ENCODE data around the gene SQSTM1.

The SQSTM1 gene

GRCh38 chr5:179777456-179777855 is 43.2 kb upstream of the SQSTM1 start:
- DNase-seq (ENCODE audit: low read depth): no peak
- H3K4me3 ChIP-seq (ENCODE audit: control insufficient read depth, low read depth, low read length): no peak overlapping the region
- no peak for TF ChIP-seq CTCF (conservative IDR thresholded peaks at IDR 0.05; ENCODE audit: control insufficient read depth, insufficient read depth, low read depth, low read length)

DNA sequence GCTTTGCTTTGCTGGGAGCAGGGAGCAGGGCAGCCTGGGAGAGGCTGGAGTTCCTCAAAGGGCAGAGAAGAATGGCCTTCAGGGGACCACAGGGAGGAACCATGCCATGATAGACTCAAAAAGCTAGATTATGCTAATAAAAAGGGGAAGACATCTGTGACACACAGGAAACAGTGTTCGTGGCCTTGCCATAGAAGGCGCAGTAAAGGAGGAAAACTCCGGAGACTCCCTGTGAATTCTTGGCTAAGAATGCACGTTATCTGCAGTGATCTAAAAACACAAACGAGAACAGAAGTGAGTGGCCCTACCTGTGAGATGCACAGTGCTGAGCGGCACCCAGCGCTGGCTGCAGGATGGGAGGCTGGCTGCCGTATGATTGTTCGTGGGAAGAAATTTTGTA is 42.8 kb upstream of the SQSTM1 start:
- H3K4me3 ChIP-seq (ENCODE audit: control insufficient read depth, low read depth, low read length): no peak overlapping the region
- no peak for DNase-seq (ENCODE audit: low read depth)
- TF ChIP-seq CTCF (conservative IDR thresholded peaks at IDR 0.05; ENCODE audit: control insufficient read depth, insufficient read depth, low read depth, low read length): no peak

GRCh38 chr5:179778591-179778990 is 42.1 kb upstream of the SQSTM1 start:
- TF ChIP-seq CTCF (conservative IDR thresholded peaks at IDR 0.05; ENCODE audit: control insufficient read depth, insufficient read depth, low read depth, low read length): no peak
- no peak overlapping the region for H3K4me3 ChIP-seq (ENCODE audit: control insufficient read depth, low read depth, low read length)
- no peak for DNase-seq (ENCODE audit: low read depth)

- no peak for TF ChIP-seq CTCF (conservative IDR thresholded peaks at IDR 0.05; ENCODE audit: control insufficient read depth, insufficient read depth, low read depth, low read length)
- H3K4me3 ChIP-seq (ENCODE audit: control insufficient read depth, low read depth, low read length): no peak overlapping the region
- no peak for DNase-seq (ENCODE audit: low read depth)
These were observed 40.9 kb upstream of the SQSTM1 start for GRCh38 chr5:179779826-179780225.

DNA sequence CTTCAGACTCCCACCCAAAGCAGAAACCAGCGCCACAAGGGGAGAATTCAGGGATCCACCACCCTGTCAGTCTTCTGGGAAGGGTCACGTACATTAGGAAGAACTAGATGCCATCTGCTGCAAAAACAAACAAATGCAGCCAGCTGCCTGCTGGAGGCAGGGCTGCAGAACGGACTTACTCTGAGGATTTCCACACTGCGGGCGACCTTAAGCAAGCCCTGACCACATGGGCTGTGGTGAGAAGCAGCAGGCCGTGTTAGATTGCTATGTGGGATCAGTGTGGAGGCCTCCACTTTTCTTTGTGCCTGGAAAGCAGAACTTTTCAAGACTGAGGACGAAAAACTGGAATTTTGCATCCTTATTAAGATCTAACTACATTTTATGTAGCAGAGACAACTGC is 40.3 kb upstream of the SQSTM1 start:
- no peak for DNase-seq (ENCODE audit: low read depth)
- H3K4me3 ChIP-seq (ENCODE audit: control insufficient read depth, low read depth, low read length): no peak overlapping the region
- no peak for TF ChIP-seq CTCF (conservative IDR thresholded peaks at IDR 0.05; ENCODE audit: control insufficient read depth, insufficient read depth, low read depth, low read length)

DNA sequence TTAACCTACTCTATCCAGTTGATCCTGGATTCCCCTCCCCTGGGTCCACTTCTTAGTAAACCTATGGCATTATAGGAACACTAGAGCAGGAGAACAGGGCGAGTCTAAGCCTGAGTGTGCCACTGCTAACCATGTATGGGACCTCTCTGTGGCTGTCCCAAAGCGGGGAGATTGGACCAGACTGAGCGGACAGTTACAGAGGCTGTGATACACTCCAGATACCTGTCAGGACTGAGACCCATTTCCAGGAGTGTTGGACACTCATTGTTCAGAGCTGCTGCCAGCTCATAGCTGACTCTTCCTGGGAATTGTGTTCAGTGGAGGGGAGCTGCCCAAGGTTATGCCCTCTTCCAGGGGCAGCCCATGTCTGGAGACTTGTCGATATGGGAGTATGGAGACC is 38.9 kb upstream of the SQSTM1 start:
- no peak for DNase-seq (ENCODE audit: low read depth)
- no peak overlapping the region for H3K4me3 ChIP-seq (ENCODE audit: control insufficient read depth, low read depth, low read length)

More for the DNA sequence above, 38.9 kb upstream of the SQSTM1 start:
- no peak for TF ChIP-seq CTCF (conservative IDR thresholded peaks at IDR 0.05; ENCODE audit: control insufficient read depth, insufficient read depth, low read depth, low read length)
